Cerebellar cortex (tissue), 1 donor: Measurements from ENCODE around the gene GPN2.

Experiments
- DNase-seq: peaks from one replicate; pipeline ENCODE4 v3.0.0-alpha.2; 2015; ENCODE audit warnings: low spot score

Gene GPN2

GRCh38 chr1:26831546-26832248, 58.4 kb downstream of the GPN2 start:
- no peak for DNase-seq

DNA sequence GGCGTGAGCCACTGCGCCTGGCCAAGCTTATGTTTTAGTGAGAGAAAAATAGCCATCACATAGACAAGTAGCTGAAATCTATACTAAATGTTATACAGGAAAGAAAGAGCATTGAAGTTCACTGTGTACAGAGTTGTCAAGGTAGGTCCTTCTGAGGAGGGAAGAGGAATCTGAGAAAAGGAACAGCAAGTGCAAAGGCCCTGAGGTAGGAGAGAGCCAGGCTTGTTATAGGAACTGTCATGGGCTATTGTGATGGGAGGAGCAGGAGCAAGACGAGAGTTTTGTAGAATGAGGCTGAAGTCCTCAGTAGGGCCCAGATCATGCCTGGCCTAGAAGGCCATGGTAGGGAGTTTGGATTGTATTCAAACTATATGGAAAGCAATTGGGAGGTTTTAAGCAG, 59.0 kb downstream of the GPN2 start:
- DNase-seq, result no peak

DNA sequence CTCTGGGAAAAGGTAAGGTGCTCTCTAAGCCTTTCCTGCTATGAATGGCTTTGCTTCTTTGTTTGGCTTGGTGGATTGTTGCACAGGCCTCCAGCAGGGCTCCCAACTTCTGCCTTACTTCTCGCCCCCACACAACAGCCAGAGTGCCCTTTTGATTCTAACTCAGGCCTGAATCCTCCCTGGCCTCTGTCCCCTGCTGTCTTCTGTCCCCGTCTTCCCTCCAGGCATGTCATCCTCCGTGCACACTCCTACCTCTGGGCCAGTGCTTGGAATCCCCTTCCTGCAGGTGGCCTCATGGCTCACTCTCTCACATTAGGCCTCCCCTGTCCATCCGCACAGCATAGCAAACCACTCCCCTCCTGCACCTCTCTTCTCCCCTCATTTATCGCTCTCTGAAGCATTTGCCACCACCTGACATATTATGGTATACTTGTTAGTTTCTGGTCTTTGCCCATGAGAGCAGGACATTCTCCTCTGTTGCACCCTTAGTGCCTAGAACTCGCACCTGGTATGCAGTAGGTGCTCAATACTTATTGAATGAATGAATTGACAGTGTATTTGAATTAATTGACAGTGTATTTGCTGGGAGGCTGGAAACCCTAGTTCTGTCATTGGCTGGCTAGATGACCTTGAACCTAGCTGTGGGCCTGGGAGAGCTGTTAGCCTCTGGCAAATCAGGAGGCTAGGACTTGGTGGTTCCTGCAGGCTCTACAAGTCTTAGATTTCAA, 60.7 kb downstream of the GPN2 start:
- no peak for DNase-seq

- DNase-seq, result no peak
Observed at GRCh38 chr1:26828411-26828991, 61.6 kb downstream of the GPN2 start.

GRCh38 chr1:26827663-26828062, 62.4 kb downstream of the GPN2 start:
- no peak for DNase-seq

GRCh38 chr1:26827106-26827604, 62.9 kb downstream of the GPN2 start:
- no peak for DNase-seq

DNA sequence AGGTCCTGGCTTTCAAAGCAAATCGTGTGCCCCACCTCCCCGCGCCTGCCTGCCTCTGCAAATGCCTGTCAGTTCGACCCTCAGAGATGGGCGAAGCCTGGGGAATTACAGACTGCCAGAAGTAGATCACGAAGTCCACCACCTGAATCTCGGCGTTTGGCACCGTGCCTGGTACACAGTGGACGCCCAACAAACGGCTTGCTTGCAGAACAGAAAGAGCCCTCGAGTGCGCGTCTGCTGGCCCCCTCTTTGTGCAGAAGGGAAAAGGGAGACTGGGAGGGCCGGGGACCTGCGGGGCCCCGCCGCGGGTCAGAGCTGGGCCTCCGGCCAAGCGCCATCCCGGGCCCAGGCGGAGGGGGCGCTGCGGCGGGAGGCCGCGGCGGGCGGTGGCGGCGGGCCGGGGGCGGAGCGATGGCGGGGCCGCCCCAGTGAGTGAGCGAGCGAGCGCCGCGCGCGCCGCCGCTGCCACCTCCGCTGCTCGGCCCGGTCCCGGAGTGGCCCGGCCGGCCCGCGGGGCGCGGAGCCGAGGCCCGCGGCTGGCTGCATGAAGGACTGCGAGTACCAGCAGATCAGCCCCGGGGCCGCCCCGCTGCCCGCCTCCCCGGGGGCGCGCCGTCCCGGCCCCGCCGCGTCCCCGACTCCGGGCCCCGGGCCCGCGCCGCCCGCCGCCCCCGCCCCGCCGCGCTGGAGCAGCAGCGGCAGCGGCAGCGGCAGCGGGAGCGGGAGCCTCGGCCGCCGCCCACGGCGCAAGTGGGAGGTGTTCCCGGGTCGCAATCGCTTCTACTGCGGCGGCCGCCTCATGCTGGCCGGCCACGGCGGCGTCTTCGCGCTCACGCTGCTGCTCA, 63.6 kb downstream of the GPN2 start, which contains the start of gene ZDHHC18:
TSS of gene ZDHHC18 (plus strand) at position 428 of the 845 bp plus-strand sequence. CDS start at position 545, 117 bp downstream.
- DNase-seq, result peak; percentile 63
